H1 (cell line): ENCODE data around the gene PPIL4.
"Not testable (repeated sequence)": the region's sequence is repeated elsewhere in the genome, so short reads cannot be mapped to it uniquely, and the experiment has no call there.

Source experiments
- BCL11A ChIP-seq, 2 experiments: IDR thresholded peaks; one replicate each; pipeline ENCODE4 v1.6.1; 2011; ENCODE audit warnings: low read depth in 2 of 2, low read length in 2 of 2, mild to moderate bottlenecking in 2 of 2
- JUND ChIP-seq: IDR thresholded peaks from 2 replicates; pipeline ENCODE4 v1.6.1; 2011; ENCODE audit warnings: mild to moderate bottlenecking, improper control_type of control experiment, low read length
- PHF8 ChIP-seq: fragments of 200-600 bp; sonication (generic); conservative IDR thresholded peaks from 2 replicates; pipeline ENCODE4 v1.7.1; 2012; ENCODE audit warnings: low read depth, mild to moderate bottlenecking, inconsistent platforms, low read length, moderate library complexity
- POLR2A ChIP-seq, 2 experiments: IDR thresholded peaks; 1 replicate in 1 of 2; 2 replicates in 1 of 2; pipeline ENCODE4 v1.6.1; 2011; ENCODE audit warnings: low read depth in 2 of 2, low read length in 2 of 2, mild to moderate bottlenecking in 2 of 2; ENCODE audit errors: control extremely low read depth in 1 of 2
- POLR2AphosphoS5 ChIP-seq: IDR thresholded peaks from 2 replicates; pipeline ENCODE4 v1.6.1; 2011; ENCODE audit warnings: low read depth, low read length
- TF ChIP-seq, protein P1 (sequence below): IDR thresholded peaks from 2 replicates; pipeline ENCODE4 v1.6.1; 2012; ENCODE audit warnings: inconsistent platforms
- TF ChIP-seq, protein P2 (sequence below), 3 experiments: IDR thresholded peaks; 1 replicate in 2 of 3; 2 replicates in 1 of 3; pipeline versions ENCODE4 v1.5.1 to v1.6.1; 2011; ENCODE audit warnings: low read length in 3 of 3, mild to moderate bottlenecking in 3 of 3, inconsistent platforms in 2 of 3, low read depth in 1 of 3, moderate library complexity in 1 of 3; ENCODE audit not compliant: insufficient read depth in 1 of 3; ENCODE audit errors: control extremely low read depth in 1 of 3

DNA sequence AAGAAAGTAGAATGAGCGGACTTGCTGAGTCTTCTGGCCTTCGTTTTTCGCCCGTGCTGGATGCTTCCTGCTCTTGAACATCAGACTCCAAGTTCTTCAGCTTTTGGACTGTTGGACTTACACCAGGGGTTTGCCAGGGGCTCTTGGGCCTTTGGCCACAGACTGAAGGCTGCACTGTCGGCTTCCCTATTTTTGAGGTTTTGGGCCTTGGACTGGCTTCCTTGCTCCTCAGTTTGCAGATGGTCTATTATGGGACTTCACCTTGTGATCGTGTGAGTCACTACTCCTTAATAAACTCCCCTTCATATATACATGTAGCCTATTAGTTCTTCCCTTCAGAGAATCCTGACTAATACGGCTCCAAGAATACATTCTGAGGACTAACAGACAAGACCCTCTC is 83.1 kb downstream of the PPIL4 start:
- TF ChIP-seq PHF8; JUND; POLR2AphosphoS5; POLR2A (IDR thresholded peaks at IDR 0.05; ENCODE audit: control extremely low read depth in 1 of 2, low read depth in 2 of 2, low read length in 2 of 2); BCL11A (IDR thresholded peaks at IDR 0.05; ENCODE audit: low read depth in 2 of 2, low read length in 2 of 2): not testable (repeated sequence)
- TF ChIP-seq, protein P1, sequence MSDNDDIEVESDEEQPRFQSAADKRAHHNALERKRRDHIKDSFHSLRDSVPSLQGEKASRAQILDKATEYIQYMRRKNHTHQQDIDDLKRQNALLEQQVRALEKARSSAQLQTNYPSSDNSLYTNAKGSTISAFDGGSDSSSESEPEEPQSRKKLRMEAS, result not testable (repeated sequence)
- TF ChIP-seq, protein P2, sequence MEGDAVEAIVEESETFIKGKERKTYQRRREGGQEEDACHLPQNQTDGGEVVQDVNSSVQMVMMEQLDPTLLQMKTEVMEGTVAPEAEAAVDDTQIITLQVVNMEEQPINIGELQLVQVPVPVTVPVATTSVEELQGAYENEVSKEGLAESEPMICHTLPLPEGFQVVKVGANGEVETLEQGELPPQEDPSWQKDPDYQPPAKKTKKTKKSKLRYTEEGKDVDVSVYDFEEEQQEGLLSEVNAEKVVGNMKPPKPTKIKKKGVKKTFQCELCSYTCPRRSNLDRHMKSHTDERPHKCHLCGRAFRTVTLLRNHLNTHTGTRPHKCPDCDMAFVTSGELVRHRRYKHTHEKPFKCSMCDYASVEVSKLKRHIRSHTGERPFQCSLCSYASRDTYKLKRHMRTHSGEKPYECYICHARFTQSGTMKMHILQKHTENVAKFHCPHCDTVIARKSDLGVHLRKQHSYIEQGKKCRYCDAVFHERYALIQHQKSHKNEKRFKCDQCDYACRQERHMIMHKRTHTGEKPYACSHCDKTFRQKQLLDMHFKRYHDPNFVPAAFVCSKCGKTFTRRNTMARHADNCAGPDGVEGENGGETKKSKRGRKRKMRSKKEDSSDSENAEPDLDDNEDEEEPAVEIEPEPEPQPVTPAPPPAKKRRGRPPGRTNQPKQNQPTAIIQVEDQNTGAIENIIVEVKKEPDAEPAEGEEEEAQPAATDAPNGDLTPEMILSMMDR (IDR thresholded peaks at IDR 0.05; ENCODE audit: control extremely low read depth in 1 of 3, insufficient read depth in 1 of 3, low read depth in 1 of 3, low read length in 3 of 3), result not testable (repeated sequence)
